ENCODE results near the gene ARIH1. TPM values are rescaled to one million over a fixed set of nuclear protein-coding genes. Genes with fewer than 3 reads are reported as not detected.
"Not testable (repeated sequence)": the region's sequence is repeated elsewhere in the genome, so short reads cannot be mapped to it uniquely, and the experiment has no call there.

The ARIH1 gene
- total RNA-seq, 1 experiment from 2014 or later: 209 TPM

- Histone ChIP-seq H3K4me2 (ENCODE audit: low read length) (peak overlapping the region; percentile 93), H3K9ac (ENCODE audit: low read length) (peak overlapping the region; percentile 88), H4K20me1 (ENCODE audit: insufficient read depth) (peaks cover 14% of the 10 kb centered on the region; the same call in 1 of the 2 replicates), H3K9me3 (ENCODE audit: control insufficient read depth in 1 of 2, insufficient read depth in 1 of 2, low read depth in 1 of 2, low read length in 2 of 2) (no peaks in the 10 kb centered on the region), H3K4me3 (replicated peaks in 1 of 2; ENCODE audit: low read depth in 1 of 2, low read length in 2 of 2) (peak overlapping the region; percentile 83 to 89), H3K4me1 (ENCODE audit: control insufficient read depth in 1 of 2, insufficient read depth in 2 of 2, low read length in 2 of 2) (peaks cover 8 to 18% of the 10 kb centered on the region in 2 experiments; a peak in 3 of 4 replicates), H3K27me3 (ENCODE audit: insufficient read depth, low read length) (no peaks in the 10 kb centered on the region), H3K36me3 (ENCODE audit: control insufficient read depth in 1 of 2, insufficient read depth in 2 of 2, low read length in 2 of 2) (peaks cover 16 to 20% of the 10 kb centered on the region in 2 experiments; a peak in 3 of 4 replicates), H3K27ac (ENCODE audit: low read depth, low read length) (peak overlapping the region; percentile 92), H2AFZ (ENCODE audit: low read depth, low read length, poor library complexity, severe bottlenecking) (no peak overlapping the region), H3K9me2 (ENCODE audit: insufficient read depth) (no peaks in the 10 kb centered on the region), H3K79me2 (ENCODE audit: insufficient read depth, low read length) (peaks cover 63% of the 10 kb centered on the region)
- ATAC-seq: no peak
- ChIA-PET POLR2A (interaction anchor here (0.5 kb wide), 1 partner anchor 203 kb away, joined by 6 read pairs; no protein-coding TSS in a partner anchor), CTCF (interaction anchor here (1.0 kb wide), 1 partner anchor 276 kb away, joined by 3 read pairs; no protein-coding TSS in a partner anchor), RAD21 (ENCODE audit: low non-redundant PET in 1 of 2, low total read pairs in 2 of 2, uncharacterized antibody in 2 of 2, unreplicated experiment in 2 of 2) (no interaction called here)
- TSS peak; percentile 44 for BruUV-seq (replicated peaks)
- no peak for TF ChIP-seq CTCF (IDR thresholded peaks at IDR 0.05 in 2 of 3, conservative IDR thresholded peaks at IDR 0.05 in 1 of 3; ENCODE audit: borderline replicate concordance in 1 of 3, insufficient read depth in 1 of 3, low read depth in 2 of 3, low read length in 2 of 3)
- TF ChIP-seq ZBTB33 (IDR thresholded peaks at IDR 0.05; ENCODE audit: extremely low read depth, insufficient replicate concordance, low read length): no peak
- TF ChIP-seq ELF1 (IDR thresholded peaks at IDR 0.05; ENCODE audit: borderline replicate concordance, low read depth): no peak
- DNase-seq (ENCODE audit: low read depth, low spot score): no peak
- intact Hi-C loops (cut with micrococcal nuclease): loop anchor here (10.0 kb wide), 1 partner anchor 241 kb away; the partner anchor contains the start of gene PKM
These were observed 1.5 kb downstream of the ARIH1 start for GRCh38 chr15:72475674-72476073.

- ATAC-seq; H2AFZ ChIP-seq (ENCODE audit: low read depth, low read length, poor library complexity, severe bottlenecking); H3K27ac ChIP-seq (ENCODE audit: low read depth, low read length); H3K4me3 ChIP-seq (replicated peaks in 1 of 2; ENCODE audit: low read depth in 1 of 2, low read length in 2 of 2); H3K27me3 ChIP-seq (ENCODE audit: insufficient read depth, low read length); H3K9me3 ChIP-seq (ENCODE audit: control insufficient read depth in 1 of 2, insufficient read depth in 1 of 2, low read depth in 1 of 2, low read length in 2 of 2); DNase-seq (ENCODE audit: low read depth, low spot score); BruUV-seq (replicated peaks); RAD21 ChIA-PET (ENCODE audit: low non-redundant PET in 1 of 2, low total read pairs in 2 of 2, uncharacterized antibody in 2 of 2, unreplicated experiment in 2 of 2); H3K9ac ChIP-seq (ENCODE audit: low read length); H3K9me2 ChIP-seq (ENCODE audit: insufficient read depth): not testable (repeated sequence)
- H3K79me2 ChIP-seq (ENCODE audit: insufficient read depth, low read length): peaks cover 70% of the 10 kb centered on the region
- H3K36me3 ChIP-seq (ENCODE audit: control insufficient read depth in 1 of 2, insufficient read depth in 2 of 2, low read length in 2 of 2): peaks cover 16 to 20% of the 10 kb centered on the region in 2 experiments; a peak in 3 of 4 replicates
- ChIA-PET CTCF (interaction anchor here (1.0 kb wide), 1 partner anchor 276 kb away, joined by 3 read pairs; no protein-coding TSS in a partner anchor), POLR2A (interaction anchor here (0.5 kb wide), 1 partner anchor 203 kb away, joined by 6 read pairs; no protein-coding TSS in a partner anchor)
- peaks cover 15% of the 10 kb centered on the region; the same call in 1 of the 2 replicates for H4K20me1 ChIP-seq (ENCODE audit: insufficient read depth)
- H3K4me1 ChIP-seq (ENCODE audit: control insufficient read depth in 1 of 2, insufficient read depth in 2 of 2, low read length in 2 of 2): peaks cover 8 to 18% of the 10 kb centered on the region in 2 experiments; a peak in 3 of 4 replicates
- intact Hi-C loops (cut with micrococcal nuclease): loop anchor here (10.0 kb wide), 1 partner anchor 242 kb away; the partner anchor contains the start of gene PKM
- peak overlapping the region; percentile 93; the same call in 1 of the 2 replicates for H3K4me2 ChIP-seq (ENCODE audit: low read length)
These were observed 2.2 kb downstream of the ARIH1 start for GRCh38 chr15:72476330-72476729.

Measured in HCT116 (cell line).